ENCODE results near the gene AKAP13.
A peak's percentile ranks its signal among the peaks of the same experiment; 100 is the strongest.

Gene AKAP13

DNA sequence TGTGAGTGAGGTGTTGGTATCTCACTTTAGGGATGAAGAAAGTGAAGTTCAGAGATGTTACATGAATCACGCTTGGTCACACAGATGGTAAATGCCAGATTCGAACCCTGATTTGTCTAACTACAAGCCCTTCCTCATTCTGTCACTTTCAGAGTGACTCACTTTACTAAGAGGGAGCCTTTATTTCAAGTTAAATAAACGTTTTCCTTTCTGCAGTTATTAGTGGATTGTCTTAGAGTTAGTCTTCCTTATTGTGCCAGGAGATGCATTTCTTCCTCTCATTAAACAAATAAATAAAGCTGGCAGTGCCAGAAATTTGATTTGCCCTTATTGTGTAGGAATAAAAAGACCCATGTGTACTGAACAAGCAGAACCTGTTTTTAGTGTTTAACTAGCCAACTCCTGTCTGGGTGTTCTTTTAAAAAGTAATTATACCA, 162.5 kb downstream of the AKAP13 start:
- no peaks in the 10 kb centered on the region for H3K27me3 Mint-ChIP-seq
- H3K4me3 Mint-ChIP-seq, result peak overlapping the region; percentile 67 to 69
- no peaks in the 10 kb centered on the region for H3K9me3 Mint-ChIP-seq
- ATAC-seq (peak; percentile 87), DNase-seq (peak in 1 of 2 donors; percentile 25)
- peak overlapping the region in 1 of 2 donors; percentile 8 for H3K27ac Mint-ChIP-seq
- peaks cover 90% of the 10 kb centered on the region for H3K4me1 Mint-ChIP-seq

DNA sequence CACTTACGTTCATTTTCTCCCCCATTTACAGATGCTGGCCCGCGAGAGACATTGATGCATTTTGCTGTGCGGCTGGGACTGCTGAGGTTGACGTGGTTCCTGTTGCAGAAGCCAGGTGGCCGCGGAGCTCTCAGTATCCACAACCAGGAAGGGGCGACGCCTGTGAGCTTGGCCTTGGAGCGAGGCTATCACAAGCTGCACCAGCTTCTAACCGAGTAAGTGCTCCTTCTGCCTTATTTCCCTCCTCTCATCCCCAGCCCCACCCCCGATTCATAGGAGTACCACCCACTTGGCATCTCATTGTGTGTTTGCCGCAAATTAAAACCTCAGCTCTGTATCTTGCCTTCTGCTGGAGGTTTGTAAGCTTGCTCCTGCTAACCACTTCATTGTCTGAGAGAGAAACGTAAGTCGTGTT, 163.3 kb downstream of the AKAP13 start:
- no peaks in the 10 kb centered on the region for H3K27me3 Mint-ChIP-seq
- DNase-seq (peak; percentile 22 to 43), ATAC-seq (peak; percentile 62)
- H3K4me3 Mint-ChIP-seq, result peak overlapping the region; percentile 67 to 69
- H3K27ac Mint-ChIP-seq, result peak overlapping the region; percentile 44 to 74
- peaks cover 92% of the 10 kb centered on the region for H3K4me1 Mint-ChIP-seq
- H3K9me3 Mint-ChIP-seq, result no peaks in the 10 kb centered on the region

DNA sequence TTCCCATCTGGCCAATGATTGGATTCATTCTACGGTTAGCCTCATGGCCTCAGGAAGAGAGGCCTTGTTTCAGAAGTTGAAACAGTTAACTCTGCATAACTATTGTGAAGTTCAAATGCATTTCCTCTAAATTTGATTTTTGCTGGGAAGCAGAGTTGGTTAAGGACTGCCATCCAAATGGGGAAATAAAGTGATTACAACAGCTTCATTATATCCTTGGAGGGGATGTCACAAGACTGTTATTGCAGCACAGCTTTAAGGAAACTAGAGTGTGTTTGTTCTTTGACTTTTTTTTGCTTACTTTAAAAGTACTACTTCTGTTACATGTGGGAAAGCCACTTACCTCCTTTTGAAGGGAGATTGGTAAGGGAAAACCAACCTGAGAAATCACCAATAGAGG, 164.8 kb downstream of the AKAP13 start:
- Mint-ChIP-seq H3K27ac (no peak overlapping the region), H3K9me3 (no peaks in the 10 kb centered on the region), H3K4me3 (no peak overlapping the region), H3K4me1 (peaks cover 84% of the 10 kb centered on the region), H3K27me3 (no peaks in the 10 kb centered on the region)
- DNase-seq (no peak), ATAC-seq (no peak)

DNA sequence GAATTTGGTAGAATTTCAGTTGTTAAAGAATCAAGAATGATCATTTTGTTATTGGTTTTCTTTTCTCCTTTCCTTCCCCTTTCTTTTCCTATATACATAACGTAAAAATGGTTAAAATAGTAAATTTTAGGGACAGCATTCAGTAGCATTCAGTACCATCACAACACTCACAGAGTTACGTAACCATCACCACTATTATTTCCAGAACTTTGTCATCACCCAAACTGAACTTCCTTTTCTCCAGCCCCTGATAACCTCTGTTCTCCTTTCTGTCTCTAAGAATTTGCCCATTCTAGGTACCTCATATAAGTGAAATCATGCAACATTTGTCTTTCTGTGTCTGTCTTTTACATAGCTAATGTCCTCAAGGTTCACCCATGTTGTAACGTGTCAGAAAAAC, 165.3 kb downstream of the AKAP13 start:
- DNase-seq (no peak), ATAC-seq (no peak)
- Mint-ChIP-seq H3K27ac (no peak overlapping the region), H3K4me3 (no peak overlapping the region), H3K9me3 (no peaks in the 10 kb centered on the region), H3K27me3 (no peaks in the 10 kb centered on the region), H3K4me1 (peaks cover 78% of the 10 kb centered on the region)

DNA sequence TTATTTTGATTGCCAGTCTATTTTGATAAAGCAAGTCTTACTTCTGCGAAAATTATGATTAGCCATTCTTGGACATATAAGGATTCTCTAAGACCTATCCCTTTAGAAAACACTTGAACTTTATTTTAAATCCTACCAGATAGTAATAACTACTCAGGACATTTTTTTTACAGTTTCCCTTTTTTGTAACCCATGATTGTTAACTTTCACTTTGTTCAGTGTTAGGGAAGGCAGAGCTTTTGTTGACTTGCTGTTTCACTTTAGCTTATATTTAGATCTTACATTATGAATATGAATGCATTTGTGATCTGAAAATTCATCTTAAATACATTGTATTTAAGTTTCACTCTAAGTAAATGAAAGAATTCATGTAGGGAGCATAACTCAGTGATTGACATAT, 167.0 kb downstream of the AKAP13 start:
- H3K27me3 Mint-ChIP-seq, result no peaks in the 10 kb centered on the region
- no peak overlapping the region for H3K27ac Mint-ChIP-seq
- no peak overlapping the region for H3K4me3 Mint-ChIP-seq
- ATAC-seq (no peak), DNase-seq (no peak)
- H3K4me1 Mint-ChIP-seq, result peaks cover 72% of the 10 kb centered on the region
- H3K9me3 Mint-ChIP-seq, result no peaks in the 10 kb centered on the region

DNA sequence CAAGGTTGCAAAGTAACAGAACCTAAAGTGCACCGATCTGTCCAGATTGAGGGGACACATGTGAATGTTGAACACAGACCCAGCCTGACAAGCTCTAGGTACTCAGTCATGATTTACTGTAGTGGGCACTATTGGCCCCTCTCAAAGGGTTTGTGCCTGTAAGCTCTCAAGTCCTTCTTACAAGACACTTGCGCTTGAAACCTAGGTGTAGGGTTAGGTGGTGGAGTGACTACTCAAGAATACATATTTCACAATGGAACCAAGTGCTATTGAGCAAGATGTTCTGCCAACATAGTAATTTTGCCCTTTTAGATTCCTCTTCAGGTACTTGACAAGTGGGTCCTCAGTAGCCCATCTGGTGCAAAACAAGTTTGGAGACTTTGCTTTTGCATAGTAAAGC, 169.9 kb downstream of the AKAP13 start:
- no peak overlapping the region for H3K4me3 Mint-ChIP-seq
- H3K27ac Mint-ChIP-seq, result no peak overlapping the region
- H3K27me3 Mint-ChIP-seq, result no peaks in the 10 kb centered on the region
- ATAC-seq (no peak), DNase-seq (no peak)
- H3K9me3 Mint-ChIP-seq, result no peaks in the 10 kb centered on the region
- H3K4me1 Mint-ChIP-seq, result peaks cover 58% of the 10 kb centered on the region

DNA sequence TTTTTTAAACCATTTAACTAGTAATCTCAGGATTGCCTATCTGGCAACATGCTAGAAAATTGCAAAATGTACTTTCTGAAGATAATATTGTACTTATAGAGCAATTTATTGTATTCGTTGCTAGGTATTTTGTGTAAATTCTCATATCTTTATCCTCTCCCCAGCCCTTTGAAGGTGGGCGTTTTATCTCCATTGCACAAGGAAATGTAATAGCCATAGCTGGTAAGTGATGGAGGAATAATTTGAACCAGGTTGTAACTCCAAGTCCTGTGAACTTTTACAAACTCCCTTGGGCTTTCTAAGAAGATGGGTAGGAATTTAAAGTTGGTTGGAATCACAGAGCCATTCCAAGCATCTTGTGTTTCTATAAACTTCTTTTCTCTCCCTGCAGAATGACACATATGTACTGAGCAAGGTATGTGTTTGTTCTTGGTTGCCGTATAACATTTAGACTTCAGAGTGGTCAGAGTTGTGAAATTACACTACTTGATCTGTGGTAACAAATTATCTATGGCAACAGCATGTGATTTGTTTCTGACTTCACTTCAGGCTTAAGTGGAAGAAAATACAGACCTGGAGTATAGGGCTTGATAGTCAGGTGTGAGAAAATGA, 170.9 kb downstream of the AKAP13 start:
- Mint-ChIP-seq H3K4me3 (no peak overlapping the region), H3K27ac (no peak overlapping the region), H3K27me3 (no peaks in the 10 kb centered on the region), H3K9me3 (no peaks in the 10 kb centered on the region), H3K4me1 (peaks cover 56% of the 10 kb centered on the region)
- no peak for DNase-seq
- ATAC-seq, result peak; percentile 38

DNA sequence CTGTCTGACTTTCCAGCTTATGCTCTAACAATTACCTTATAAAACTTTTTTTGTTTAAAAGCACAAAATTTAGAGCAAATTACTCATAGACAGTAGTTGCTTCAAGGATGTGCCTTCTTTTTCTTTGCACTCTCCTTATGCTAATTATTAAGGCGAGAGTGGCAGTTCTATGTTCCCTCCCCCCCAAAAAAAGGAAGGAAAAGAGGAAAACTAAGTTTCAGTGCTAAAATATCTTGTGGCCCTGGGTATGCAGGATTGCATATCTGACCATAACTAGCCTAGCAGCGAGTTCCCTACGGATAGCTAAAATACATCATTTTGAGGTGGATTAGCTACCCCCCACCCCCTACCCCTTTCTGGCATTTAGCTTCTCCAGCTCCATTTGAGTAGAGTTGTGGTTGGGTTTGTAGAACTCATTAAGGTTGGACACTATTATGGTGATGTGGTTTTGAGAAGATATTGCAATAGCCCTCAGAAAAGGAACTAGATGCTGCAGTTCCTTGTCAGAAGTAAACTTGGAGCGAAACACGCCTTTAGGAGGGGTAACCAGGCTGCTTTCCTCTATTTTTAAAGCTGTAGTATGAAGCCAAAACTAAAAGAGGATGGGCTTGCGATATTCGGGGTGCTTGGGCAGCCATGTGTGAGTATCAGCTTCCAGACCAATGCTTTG, 174.6 kb downstream of the AKAP13 start:
- ATAC-seq, result peak; percentile 81
- peaks cover 67% of the 10 kb centered on the region for H3K4me1 Mint-ChIP-seq

DNA sequence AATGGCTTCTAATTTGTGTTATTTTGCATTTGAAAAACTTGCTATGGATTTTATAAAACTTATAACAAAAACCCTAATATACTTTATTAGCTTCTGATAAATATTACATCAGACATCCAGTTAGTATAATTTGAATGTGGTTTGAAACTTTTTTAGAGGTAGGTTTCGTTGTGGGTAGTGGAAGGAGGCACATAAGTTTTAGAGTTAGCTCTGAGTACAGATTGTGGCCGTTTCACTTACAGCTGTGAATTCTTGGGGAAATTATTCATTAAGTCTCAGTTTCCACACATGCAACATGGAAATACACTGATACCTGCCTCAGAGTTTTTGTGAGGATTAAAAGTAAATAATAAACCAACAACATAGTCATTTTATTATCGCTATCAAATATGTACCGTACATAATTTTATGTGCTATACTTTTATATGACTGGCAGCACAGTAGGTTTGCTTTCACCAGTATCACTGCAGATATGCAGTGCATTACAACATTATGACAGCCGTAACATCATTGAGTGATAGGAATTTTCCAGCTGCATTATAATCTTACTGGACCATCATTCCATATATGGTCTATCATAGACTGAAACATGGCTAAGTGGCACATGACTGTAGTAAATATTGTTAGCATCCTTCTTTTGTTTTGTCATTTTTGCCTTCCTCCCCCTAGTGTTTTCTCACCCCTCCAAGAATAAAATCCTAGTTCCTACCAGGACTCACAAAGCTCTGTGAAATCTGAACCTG, 175.6 kb downstream of the AKAP13 start:
- ATAC-seq (peak; percentile 64), DNase-seq (no peak)
- Mint-ChIP-seq H3K27me3 (no peaks in the 10 kb centered on the region), H3K4me3 (peak overlapping the region; percentile 59 to 75), H3K27ac (peak overlapping the region; percentile 34 to 87), H3K4me1 (peaks cover 71% of the 10 kb centered on the region), H3K9me3 (no peaks in the 10 kb centered on the region)

More for the DNA sequence above, 174.6 kb downstream of the AKAP13 start:
- Mint-ChIP-seq H3K9me3 (no peaks in the 10 kb centered on the region), H3K4me3 (peak overlapping the region; percentile 59 to 75), H3K27me3 (no peaks in the 10 kb centered on the region), H3K27ac (peak overlapping the region in 1 of 2 donors; percentile 87)
- DNase-seq, result no peak

DNA sequence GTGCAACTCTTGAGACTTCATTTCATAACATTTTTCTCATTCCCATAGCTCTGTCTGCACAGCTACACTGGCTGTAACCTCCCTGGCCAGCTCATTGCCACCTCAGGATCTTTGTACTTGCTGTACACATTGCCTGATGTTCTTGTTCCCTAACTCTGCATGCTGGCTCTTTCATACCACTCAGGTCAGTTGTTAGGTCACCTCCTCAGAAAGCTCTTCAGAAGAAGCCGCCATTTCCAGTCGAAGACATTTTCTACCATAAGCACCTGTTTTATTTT, 176.2 kb downstream of the AKAP13 start:
- Mint-ChIP-seq H3K4me1 (peaks cover 67% of the 10 kb centered on the region), H3K9me3 (no peaks in the 10 kb centered on the region), H3K4me3 (peak overlapping the region; percentile 53 to 74), H3K27me3 (no peaks in the 10 kb centered on the region), H3K27ac (peak overlapping the region in 1 of 2 donors; percentile 71)
- ATAC-seq (peak; percentile 47), DNase-seq (no peak)

DNA sequence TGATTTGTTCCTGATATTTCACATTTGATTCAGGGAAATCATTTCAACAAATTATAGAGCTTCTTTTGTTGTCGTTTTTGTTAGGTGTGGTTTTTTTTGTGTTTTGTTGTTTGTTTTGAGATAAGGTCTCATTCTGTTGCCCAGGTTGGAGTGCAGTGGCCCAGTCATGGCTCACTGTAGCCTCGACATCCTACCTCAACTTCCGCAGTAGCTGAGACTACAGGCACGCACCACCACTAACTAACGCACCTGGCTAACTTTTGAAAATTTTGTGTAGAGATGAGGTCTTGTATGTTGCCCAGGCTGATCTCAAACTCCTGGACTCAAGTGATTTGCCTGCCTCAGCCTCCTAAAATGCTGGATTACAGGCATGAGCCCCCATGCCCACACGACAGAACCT, 177.0 kb downstream of the AKAP13 start:
- H3K4me3 Mint-ChIP-seq, result peak overlapping the region; percentile 55 to 74
- H3K9me3 Mint-ChIP-seq, result no peaks in the 10 kb centered on the region
- no peak for DNase-seq
- ATAC-seq, result no peak
- H3K27me3 Mint-ChIP-seq, result no peaks in the 10 kb centered on the region
- H3K27ac Mint-ChIP-seq, result peak overlapping the region; percentile 48 to 70
- H3K4me1 Mint-ChIP-seq, result peaks cover 60% of the 10 kb centered on the region

DNA sequence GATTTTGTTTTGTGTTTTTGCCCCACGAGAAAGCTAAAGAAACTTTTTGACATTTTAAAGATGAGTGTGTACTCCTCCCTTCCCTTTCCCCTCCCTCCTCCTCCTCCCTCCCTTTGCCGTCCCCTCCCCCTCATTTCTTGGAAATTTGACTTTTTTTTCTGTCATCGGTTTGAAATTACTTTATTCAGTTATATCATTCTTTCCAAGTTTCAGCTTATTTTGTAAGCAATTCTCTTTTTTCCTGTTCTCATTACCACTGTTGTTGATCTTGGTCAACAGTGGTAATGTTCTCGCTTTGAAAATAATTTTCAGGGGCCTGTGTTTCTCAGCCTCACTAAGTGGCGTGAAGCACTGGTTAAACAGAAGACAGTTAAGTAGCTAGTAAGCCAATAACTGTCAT, 178.4 kb downstream of the AKAP13 start:
- DNase-seq, result no peak
- Mint-ChIP-seq H3K27me3 (no peaks in the 10 kb centered on the region), H3K9me3 (no peaks in the 10 kb centered on the region), H3K4me1 (peaks cover 60% of the 10 kb centered on the region), H3K27ac (peak overlapping the region; percentile 63 to 88), H3K4me3 (peak overlapping the region; percentile 56 to 74)
- peak; percentile 59 for ATAC-seq

DNA sequence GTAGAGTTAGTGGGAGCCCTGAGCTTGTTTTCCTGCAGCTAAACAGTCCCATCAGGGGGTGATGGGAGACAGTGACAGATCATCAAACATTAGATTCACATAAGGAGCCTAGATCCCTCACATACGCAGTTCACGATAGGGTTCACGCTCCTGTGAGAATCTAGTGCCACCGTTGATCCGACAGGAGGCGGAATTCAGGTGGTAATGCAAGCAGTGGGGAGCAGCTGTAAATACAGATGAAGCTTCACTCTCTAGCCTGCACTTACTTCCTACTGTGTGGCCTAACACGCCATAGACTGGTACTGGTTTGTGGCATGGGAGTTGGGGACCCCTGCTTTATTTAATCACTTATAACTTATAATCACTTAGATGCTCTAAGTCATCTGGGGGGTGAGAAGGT, 179.1 kb downstream of the AKAP13 start:
- H3K4me3 Mint-ChIP-seq, result peak overlapping the region in 1 of 2 donors; percentile 74
- peak overlapping the region in 1 of 2 donors; percentile 27 for H3K27ac Mint-ChIP-seq
- ATAC-seq (no peak), DNase-seq (no peak)
- peaks cover 58% of the 10 kb centered on the region for H3K4me1 Mint-ChIP-seq
- no peaks in the 10 kb centered on the region for H3K9me3 Mint-ChIP-seq
- H3K27me3 Mint-ChIP-seq, result no peaks in the 10 kb centered on the region

DNA sequence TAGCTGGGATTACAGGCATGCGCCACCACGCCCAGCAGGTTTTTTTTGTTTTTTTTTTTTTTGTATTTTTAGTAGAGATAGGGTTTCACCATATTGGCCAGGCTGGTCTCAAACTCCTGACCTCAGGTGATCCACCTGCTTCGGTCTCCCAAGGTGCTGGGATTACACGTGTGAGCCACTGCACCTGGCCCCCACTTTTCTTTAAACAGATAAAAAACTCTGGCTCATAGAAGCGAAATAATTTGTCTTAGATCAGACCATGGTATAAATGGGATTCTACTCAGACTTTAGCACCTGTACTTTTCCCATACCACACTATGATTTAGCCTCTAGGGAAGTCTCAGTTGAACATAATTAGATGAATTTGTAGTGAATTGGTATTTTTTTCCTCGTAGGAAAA, 182.4 kb downstream of the AKAP13 start:
- no peak overlapping the region for H3K27ac Mint-ChIP-seq
- H3K27me3 Mint-ChIP-seq, result no peaks in the 10 kb centered on the region
- DNase-seq (no peak), ATAC-seq (no peak)
- no peaks in the 10 kb centered on the region for H3K9me3 Mint-ChIP-seq
- H3K4me3 Mint-ChIP-seq, result no peak overlapping the region
- H3K4me1 Mint-ChIP-seq, result peaks cover 30% of the 10 kb centered on the region

DNA sequence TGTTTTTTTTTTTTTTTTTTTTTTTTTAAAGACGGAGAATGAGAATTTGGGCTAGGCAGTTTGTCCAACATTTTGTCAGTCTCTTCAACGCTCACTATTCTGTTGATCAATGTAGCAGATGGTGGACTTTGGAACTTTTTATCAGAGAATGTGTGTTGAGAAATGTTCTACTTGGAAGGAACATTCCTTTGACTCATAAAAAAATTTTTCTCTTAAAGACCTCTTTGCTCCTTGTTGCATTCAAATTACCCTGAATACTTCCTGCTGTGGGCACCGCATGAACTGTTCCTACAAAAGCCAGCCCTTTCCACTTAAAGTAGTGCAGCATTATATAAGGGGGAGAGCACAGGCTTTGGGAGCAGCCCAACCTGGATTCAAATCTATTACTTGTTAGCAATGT, 182.9 kb downstream of the AKAP13 start:
- H3K27ac Mint-ChIP-seq, result no peak overlapping the region
- no peaks in the 10 kb centered on the region for H3K27me3 Mint-ChIP-seq
- H3K9me3 Mint-ChIP-seq, result no peaks in the 10 kb centered on the region
- no peak overlapping the region for H3K4me3 Mint-ChIP-seq
- no peak for ATAC-seq
- DNase-seq, result no peak
- peaks cover 26% of the 10 kb centered on the region for H3K4me1 Mint-ChIP-seq

DNA sequence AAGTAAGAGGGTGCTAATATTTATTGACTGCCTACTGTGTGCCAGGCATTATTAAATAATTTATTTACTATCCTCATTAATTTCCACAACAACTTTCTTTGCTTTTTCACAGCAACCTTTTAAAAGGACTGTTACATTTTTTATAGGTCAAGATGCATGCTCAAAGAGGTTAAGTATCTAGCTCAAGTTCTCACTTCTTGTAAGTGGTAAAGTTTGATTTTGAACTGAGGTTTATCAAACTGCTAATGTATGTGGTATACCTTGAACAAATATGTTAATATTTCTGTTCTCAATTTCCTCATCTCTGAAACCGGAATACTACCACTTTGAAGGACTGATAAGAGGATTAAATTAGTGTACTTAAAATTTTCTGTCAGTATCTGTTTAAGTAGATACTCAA, 183.3 kb downstream of the AKAP13 start:
- no peak for ATAC-seq
- peaks cover 26% of the 10 kb centered on the region for H3K4me1 Mint-ChIP-seq
- no peak overlapping the region for H3K4me3 Mint-ChIP-seq
- no peak overlapping the region for H3K27ac Mint-ChIP-seq
- no peak for DNase-seq
- H3K27me3 Mint-ChIP-seq, result no peaks in the 10 kb centered on the region
- no peaks in the 10 kb centered on the region for H3K9me3 Mint-ChIP-seq
